Calu3 (cell line): Measurements from ENCODE around the gene WDR36. TPM values are rescaled to one million over a fixed set of nuclear protein-coding genes. Genes with fewer than 3 reads are reported as not detected.

Experiments used
- BruUV-seq: library from RNA; stranded (reverse); fragments of 400-500 nt; replicated peaks from 2 replicates; lab custom pipeline; 2021; lab: Mats Ljungman, UMichigan
- CTCF ChIA-PET: fragments of 300-600 bp; sonication (Branson Sonifier 250); formaldehyde crosslinking; loops from one replicate; lab custom pipeline; 2022; ENCODE audit warnings: antibody characterized with exemption; lab: Charles Lee
- DNase-seq: peaks from one replicate; pipeline ENCODE4 v3.0.0; 2022
- H3K27ac Mint-ChIP-seq: one replicate; pipeline ENCODE4 v1.8.0; 2022; ENCODE audit warnings: mixed read lengths; ENCODE audit not compliant: unreplicated experiment
- H3K27me3 Mint-ChIP-seq: one replicate; pipeline ENCODE4 v1.8.0; 2022; ENCODE audit warnings: mixed read lengths; ENCODE audit not compliant: unreplicated experiment
- H3K36me3 Mint-ChIP-seq: one replicate; pipeline ENCODE4 v1.8.0; 2022; ENCODE audit warnings: mild to moderate bottlenecking, moderate library complexity, mixed read lengths; ENCODE audit not compliant: insufficient read depth, unreplicated experiment
- H3K4me1 Mint-ChIP-seq: one replicate; pipeline ENCODE4 v1.8.0; 2022; ENCODE audit warnings: mild to moderate bottlenecking, low read depth, mixed read lengths; ENCODE audit not compliant: unreplicated experiment
- H3K4me3 Mint-ChIP-seq: one replicate; pipeline ENCODE4 v1.8.0; 2022; ENCODE audit warnings: mild to moderate bottlenecking, low read depth, moderate library complexity, mixed read lengths; ENCODE audit not compliant: unreplicated experiment
- H3K9me3 Mint-ChIP-seq: one replicate; pipeline ENCODE4 v1.8.0; 2022; ENCODE audit warnings: low read depth, mixed read lengths; ENCODE audit not compliant: unreplicated experiment
- CTCF ChIP-seq: fragments of 200-600 bp; IDR thresholded peaks from one replicate; pipeline ENCODE4 v1.8.0; 2022; ENCODE audit warnings: antibody characterized with exemption; ENCODE audit not compliant: unreplicated experiment
- intact Hi-C: fragments of 100-400 bp; cut with micrococcal nuclease; formaldehyde crosslinking; loops from one replicate; pipeline ENCODE4 v1.10.0; 2022; ENCODE audit not compliant: unreplicated experiment
- total RNA-seq: library from RNA; stranded (reverse); gene quantifications from 2 replicates; pipeline ENCODE4 v1.2.3, GENCODE V29; 2022

Gene WDR36
- total RNA-seq, 1 experiment from 2014 or later, result 48.7 TPM

DNA sequence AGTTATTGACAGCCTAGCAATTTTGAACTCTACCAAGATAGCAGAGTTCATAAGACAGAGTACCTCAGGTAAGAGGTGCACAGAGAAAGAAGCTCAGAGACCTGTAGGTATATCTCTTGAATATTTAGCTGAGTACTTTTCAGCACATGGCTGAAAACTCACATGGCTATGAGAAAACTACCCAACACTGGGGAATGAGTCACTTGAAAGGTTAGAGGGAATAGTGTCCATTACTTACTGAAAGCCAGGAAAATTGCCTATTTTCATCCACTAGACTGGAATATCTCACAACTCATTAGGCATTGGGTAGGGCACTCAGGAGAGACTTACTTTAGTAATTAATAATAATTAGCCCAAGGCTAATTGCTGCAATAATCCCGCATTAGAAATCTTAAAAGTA, 12.3 kb upstream of the WDR36 start:
- peaks cover 6% of the 10 kb centered on the region for H3K36me3 Mint-ChIP-seq
- intact Hi-C loops, result no loop called here
- no peak overlapping the region for H3K4me3 Mint-ChIP-seq
- peaks cover 17% of the 10 kb centered on the region for H3K27me3 Mint-ChIP-seq
- H3K27ac Mint-ChIP-seq, result no peak overlapping the region
- no peak for DNase-seq
- peaks cover 13% of the 10 kb centered on the region for H3K4me1 Mint-ChIP-seq
- H3K9me3 Mint-ChIP-seq, result no peaks in the 10 kb centered on the region
- CTCF ChIA-PET, result no interaction called here
- no TSS peak for BruUV-seq
- TF ChIP-seq CTCF, result no peak

DNA sequence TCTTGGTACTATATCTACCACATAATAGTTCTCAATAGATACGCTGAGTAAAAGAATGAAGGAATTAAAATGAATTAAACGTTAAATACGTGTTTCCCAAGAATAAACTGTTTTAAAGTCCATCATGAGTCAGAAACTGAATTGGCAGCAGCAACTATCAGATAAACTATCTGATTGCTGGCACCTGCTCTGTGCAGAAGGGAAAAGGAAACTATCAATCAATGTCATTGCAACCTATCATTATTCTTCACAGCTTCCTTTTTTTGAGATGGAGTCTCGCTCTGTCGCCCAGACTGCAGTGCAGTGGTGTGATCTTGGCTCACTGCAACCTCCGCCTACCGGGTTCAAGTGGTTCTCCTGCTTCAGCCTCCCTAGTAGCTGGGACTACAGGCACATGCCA, 8.8 kb upstream of the WDR36 start:
- H3K4me3 Mint-ChIP-seq, result no peak overlapping the region
- no peak for DNase-seq
- no TSS peak for BruUV-seq
- H3K27ac Mint-ChIP-seq, result no peak overlapping the region
- intact Hi-C loops, result no loop called here
- CTCF ChIA-PET, result no interaction called here
- H3K4me1 Mint-ChIP-seq, result no peaks in the 10 kb centered on the region
- H3K9me3 Mint-ChIP-seq, result no peaks in the 10 kb centered on the region
- peaks cover 17% of the 10 kb centered on the region for H3K27me3 Mint-ChIP-seq
- no peak for TF ChIP-seq CTCF
- no peaks in the 10 kb centered on the region for H3K36me3 Mint-ChIP-seq

GRCh38 chr5:111095982-111096381, 3.8 kb downstream of the WDR36 start:
- no peak for DNase-seq
- Mint-ChIP-seq H3K9me3 (peaks cover 2% of the 10 kb centered on the region), H3K4me3 (no peak overlapping the region), H3K27ac (no peak overlapping the region), H3K4me1 (peaks cover 9% of the 10 kb centered on the region), H3K36me3 (peaks cover 28% of the 10 kb centered on the region), H3K27me3 (no peaks in the 10 kb centered on the region)
- intact Hi-C loops, result loop anchor here (10.0 kb wide), 1 partner anchor 341 kb away; no protein-coding TSS in a partner anchor
- TF ChIP-seq CTCF, result no peak
- no TSS peak for BruUV-seq
- CTCF ChIA-PET, result no interaction called here

DNA sequence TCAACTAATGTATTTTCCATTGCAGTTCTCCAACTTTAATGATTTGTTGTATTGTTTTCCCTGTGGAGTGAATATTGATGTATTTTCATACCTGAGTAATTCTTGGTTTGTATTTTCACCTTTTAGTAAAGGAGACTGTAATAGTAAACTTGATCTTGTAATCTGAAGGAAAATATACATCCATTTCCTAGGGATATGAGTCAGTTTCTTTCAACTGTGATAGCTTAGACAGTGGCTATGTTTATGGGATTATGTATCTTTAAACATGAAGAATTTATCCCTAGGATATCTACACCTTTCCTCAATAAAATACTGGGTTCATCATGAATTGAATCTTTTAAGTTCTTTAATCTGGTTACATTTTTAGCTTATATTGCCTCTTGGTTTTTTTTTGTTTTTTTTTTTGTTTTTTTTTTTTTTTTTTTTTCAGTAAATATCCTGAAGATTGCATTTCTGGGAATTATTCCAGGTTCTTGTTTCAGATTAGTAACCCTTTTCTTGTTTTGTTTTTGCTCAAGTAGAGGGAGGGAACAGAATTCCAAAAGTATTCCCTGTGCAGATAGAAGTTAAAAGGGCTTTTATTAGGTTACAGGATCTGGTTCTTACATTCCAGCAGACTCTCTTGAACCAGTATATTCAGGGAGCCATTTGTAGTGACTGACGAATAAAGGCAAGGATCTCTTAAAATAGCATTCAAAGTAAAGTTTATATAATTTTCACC, 7.1 kb downstream of the WDR36 start:
- Mint-ChIP-seq H3K27me3 (no peaks in the 10 kb centered on the region), H3K36me3 (peaks cover 32% of the 10 kb centered on the region), H3K4me3 (no peak overlapping the region), H3K9me3 (no peaks in the 10 kb centered on the region), H3K27ac (no peak overlapping the region), H3K4me1 (no peaks in the 10 kb centered on the region)
- no TSS peak for BruUV-seq
- intact Hi-C loops, result loop anchor here (10.0 kb wide), 1 partner anchor 344 kb away; no protein-coding TSS in a partner anchor
- no peak for TF ChIP-seq CTCF
- CTCF ChIA-PET, result interaction anchor here (0.5 kb wide), 1 partner anchor 17 kb away, joined by 3 read pairs; no protein-coding TSS in a partner anchor
- DNase-seq, result no peak
